ENCODE data around the gene TMEM126B. TPM values are rescaled to one million over a fixed set of nuclear protein-coding genes. Genes with fewer than 3 reads are reported as not detected.

The TMEM126B gene
- total RNA-seq, 4 donors from 2014 or later: 29.9 to 48.3 (median 42.6) TPM

DNA sequence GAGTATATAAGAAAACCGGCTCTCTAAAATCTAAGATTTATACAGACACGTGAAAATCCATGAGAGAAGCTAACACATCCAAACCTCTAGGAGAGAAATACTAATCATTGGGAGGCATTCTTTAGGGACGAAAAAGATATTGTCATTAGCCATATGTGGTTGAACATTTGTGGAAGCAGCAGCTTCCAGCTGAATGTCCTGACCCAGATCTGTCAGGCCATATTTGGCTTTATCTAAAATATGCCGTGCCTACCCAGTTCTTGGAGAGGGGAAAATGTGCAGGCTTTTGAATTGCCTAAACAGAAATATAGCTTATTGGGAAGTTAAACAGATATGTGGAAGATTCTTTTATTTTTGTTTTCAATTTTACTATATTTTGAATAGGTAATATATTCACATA lies 51.2 kb downstream of the TMEM126B start:
- H3K27me3 ChIP-seq: no peaks in the 10 kb centered on the region
- no peaks in the 10 kb centered on the region for H3K9me3 ChIP-seq
- peaks cover 0 to 14% (median 0%) of the 10 kb centered on the region in 4 donors for H3K4me1 ChIP-seq
- no peak overlapping the region for H3K4me3 ChIP-seq
- 64 to 67% methylated on average over 4 of the region's 4 CpGs for WGBS, 2 donors (ENCODE audit: low coverage in 1 of 2)
- in situ Hi-C loops (cut with MboI; ENCODE audit: low pct_ligation_motif_present in 1 of 4, low pct_unique_long_range_greater_than_20kb in 1 of 4, low sequenced_read_pairs in 3 of 4): no loop called here
- H3K27ac ChIP-seq: no peak overlapping the region
- DNase-seq: no peak
- intact Hi-C loops (cut with DNase I; ENCODE audit: low total_unique reads): no loop called here
- TF ChIP-seq POLR2A (IDR thresholded peaks at IDR 0.05): no peak
- no peak for TF ChIP-seq EP300 (IDR thresholded peaks at IDR 0.05; ENCODE audit: low read depth)
- TF ChIP-seq, protein P1, sequence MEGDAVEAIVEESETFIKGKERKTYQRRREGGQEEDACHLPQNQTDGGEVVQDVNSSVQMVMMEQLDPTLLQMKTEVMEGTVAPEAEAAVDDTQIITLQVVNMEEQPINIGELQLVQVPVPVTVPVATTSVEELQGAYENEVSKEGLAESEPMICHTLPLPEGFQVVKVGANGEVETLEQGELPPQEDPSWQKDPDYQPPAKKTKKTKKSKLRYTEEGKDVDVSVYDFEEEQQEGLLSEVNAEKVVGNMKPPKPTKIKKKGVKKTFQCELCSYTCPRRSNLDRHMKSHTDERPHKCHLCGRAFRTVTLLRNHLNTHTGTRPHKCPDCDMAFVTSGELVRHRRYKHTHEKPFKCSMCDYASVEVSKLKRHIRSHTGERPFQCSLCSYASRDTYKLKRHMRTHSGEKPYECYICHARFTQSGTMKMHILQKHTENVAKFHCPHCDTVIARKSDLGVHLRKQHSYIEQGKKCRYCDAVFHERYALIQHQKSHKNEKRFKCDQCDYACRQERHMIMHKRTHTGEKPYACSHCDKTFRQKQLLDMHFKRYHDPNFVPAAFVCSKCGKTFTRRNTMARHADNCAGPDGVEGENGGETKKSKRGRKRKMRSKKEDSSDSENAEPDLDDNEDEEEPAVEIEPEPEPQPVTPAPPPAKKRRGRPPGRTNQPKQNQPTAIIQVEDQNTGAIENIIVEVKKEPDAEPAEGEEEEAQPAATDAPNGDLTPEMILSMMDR (IDR thresholded peaks at IDR 0.05): no peak
- TF ChIP-seq POLR2AphosphoS5 (IDR thresholded peaks at IDR 0.05): no peak
- H3K36me3 ChIP-seq: no peaks in the 10 kb centered on the region

DNA sequence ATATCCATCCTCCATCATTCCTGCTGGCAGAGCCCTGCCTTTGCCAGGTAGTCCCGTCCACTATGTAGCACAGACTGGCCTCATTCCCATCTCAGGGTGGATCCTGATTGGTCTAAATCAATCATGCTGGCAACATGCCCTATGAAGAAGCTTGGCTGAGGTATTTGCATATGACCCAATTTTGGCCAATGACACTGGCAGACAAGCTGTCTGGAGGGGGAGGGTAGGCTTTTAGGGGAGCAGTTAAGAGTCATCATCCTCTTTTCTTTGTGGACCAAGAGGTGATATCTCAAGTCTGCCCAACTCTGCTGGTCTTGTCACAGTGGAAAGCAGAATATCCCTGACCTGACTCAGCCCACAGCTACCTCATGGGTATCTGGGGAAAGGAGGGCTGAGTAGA lies 52.5 kb downstream of the TMEM126B start:
- Histone ChIP-seq H3K4me3 (no peak overlapping the region), H3K9me3 (no peaks in the 10 kb centered on the region), H3K36me3 (no peaks in the 10 kb centered on the region), H3K27me3 (no peaks in the 10 kb centered on the region), H3K4me1 (peaks cover 3 to 23% (median 6%) of the 10 kb centered on the region in 4 donors), H3K27ac (no peak overlapping the region)
- intact Hi-C loops (cut with DNase I; ENCODE audit: low total_unique reads) (no loop called here), in situ Hi-C loops (cut with MboI; ENCODE audit: low pct_ligation_motif_present in 1 of 4, low pct_unique_long_range_greater_than_20kb in 1 of 4, low sequenced_read_pairs in 3 of 4) (no loop called here)
- 79% methylated on average over 1 of the region's 1 CpG; no CpG with 5 or more reads in 1 of the 2 donors for WGBS, 2 donors (ENCODE audit: low coverage in 1 of 2)
- DNase-seq: no peak
- no peak for TF ChIP-seq POLR2AphosphoS5 (IDR thresholded peaks at IDR 0.05)
- TF ChIP-seq, protein P1 (IDR thresholded peaks at IDR 0.05): no peak
- no peak for TF ChIP-seq POLR2A (IDR thresholded peaks at IDR 0.05)
- no peak for TF ChIP-seq EP300 (IDR thresholded peaks at IDR 0.05; ENCODE audit: low read depth)

DNA sequence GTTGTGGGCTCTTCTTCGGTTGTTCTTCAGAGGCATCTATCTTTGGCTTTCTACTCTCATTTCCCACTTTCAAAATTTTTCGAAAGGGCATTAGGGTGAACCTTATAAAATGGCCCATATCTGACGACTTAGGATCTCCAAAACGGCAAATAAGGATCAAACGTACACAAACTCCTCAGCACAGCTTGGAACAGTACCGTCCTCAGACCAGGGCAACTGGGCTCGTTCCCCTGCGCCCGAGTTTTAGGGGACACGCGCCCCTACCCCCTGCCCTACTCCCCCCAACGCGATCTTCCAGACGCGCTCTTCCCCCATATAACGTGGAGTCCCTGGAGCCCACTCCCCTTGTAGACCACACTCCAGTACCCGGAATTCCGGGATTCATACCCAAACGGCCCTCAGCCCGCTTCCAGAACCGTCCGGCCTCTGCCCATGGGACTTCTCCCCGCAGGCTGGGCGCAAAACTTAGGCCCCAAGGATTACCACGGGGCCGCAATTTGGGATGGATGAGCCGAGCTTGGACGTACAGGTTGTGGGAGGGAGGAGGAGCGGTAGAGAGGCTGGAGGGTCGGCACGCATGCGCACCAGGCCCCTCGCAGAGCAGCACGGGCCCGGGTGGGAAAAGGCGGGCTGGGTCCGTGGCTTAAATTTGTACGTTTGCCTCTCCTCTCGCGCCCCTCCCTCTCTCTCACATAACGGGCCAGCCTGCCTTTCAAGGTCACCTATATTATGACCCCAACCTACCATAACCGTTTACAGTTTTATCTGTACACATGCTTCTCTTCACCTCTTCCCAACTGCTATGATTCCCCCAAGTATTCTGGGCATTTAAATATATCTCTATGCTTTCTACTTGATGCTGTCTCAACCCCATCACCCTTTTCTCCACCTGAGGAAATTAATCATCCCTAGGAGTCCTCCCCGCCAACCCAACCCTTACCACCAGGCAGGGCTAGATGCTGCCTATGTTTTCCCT lies 54.2 kb downstream of the TMEM126B start:
- no peaks in the 10 kb centered on the region for H3K36me3 ChIP-seq
- peak overlapping the region; percentile 29 to 57 (median 33) for H3K4me3 ChIP-seq
- TF ChIP-seq EP300 (IDR thresholded peaks at IDR 0.05; ENCODE audit: low read depth) (no peak), POLR2AphosphoS5 (IDR thresholded peaks at IDR 0.05) (peak in 1 of 3 donors; percentile 60), POLR2A (IDR thresholded peaks at IDR 0.05) (peak; percentile 27)
- TF ChIP-seq, protein P1 (IDR thresholded peaks at IDR 0.05): no peak
- H3K27ac ChIP-seq: peak overlapping the region; percentile 11 to 41 (median 24)
- WGBS, 2 donors (ENCODE audit: low coverage in 1 of 2): 17 to 61% methylated on average over 20 to 43 of the region's 43 CpGs
- peaks cover 3 to 29% (median 6%) of the 10 kb centered on the region in 4 donors for H3K4me1 ChIP-seq
- no peaks in the 10 kb centered on the region for H3K9me3 ChIP-seq
- intact Hi-C loops (cut with DNase I; ENCODE audit: low total_unique reads) (no loop called here), in situ Hi-C loops (cut with MboI; ENCODE audit: low pct_ligation_motif_present in 1 of 4, low pct_unique_long_range_greater_than_20kb in 1 of 4, low sequenced_read_pairs in 3 of 4) (no loop called here)
- H3K27me3 ChIP-seq: no peaks in the 10 kb centered on the region
- DNase-seq: peak; percentile 55

DNA sequence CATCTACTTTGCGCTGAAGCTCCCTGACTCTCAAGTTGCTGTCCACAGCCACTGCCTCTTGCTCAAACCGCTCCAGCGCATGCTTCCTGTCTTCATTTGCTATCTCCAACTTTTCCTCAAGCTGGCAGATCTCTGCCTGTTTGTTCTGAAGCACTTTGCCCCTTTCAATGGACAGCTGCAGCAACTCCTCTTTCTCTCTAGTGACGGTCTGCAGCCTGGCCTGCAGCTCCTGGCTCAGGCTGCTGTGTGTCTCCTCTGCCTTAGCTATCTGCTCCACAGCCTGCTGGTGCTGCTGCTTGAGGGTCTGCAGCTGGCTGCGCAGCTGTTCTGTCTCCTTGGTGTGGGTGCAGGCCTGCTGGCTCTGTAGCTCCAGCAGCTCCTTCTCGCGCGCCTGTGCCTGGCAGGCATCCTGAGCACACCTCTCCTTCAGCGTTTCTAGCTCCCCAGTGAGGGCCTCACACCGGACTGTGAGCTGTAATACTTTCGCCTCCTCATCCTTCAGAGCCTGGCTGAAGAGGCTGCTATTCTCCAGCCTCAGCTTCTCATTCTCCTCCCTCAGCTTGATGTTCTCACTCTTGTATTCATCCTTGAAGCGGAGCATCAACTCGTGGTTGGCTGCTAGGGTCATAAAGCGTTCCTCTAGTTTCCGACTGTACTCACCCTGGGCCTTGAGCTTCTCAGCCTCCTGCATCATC lies 56.9 kb downstream of the TMEM126B start:
- TF ChIP-seq POLR2AphosphoS5 (IDR thresholded peaks at IDR 0.05): no peak
- TF ChIP-seq EP300 (IDR thresholded peaks at IDR 0.05; ENCODE audit: low read depth): no peak
- no peak for TF ChIP-seq POLR2A (IDR thresholded peaks at IDR 0.05)
- TF ChIP-seq, protein P1 (IDR thresholded peaks at IDR 0.05): no peak
- no peaks in the 10 kb centered on the region for H3K9me3 ChIP-seq
- H3K4me3 ChIP-seq: peak overlapping the region in 3 of 4 donors; percentile 15 to 39 (median 18)
- intact Hi-C loops (cut with DNase I; ENCODE audit: low total_unique reads): no loop called here
- in situ Hi-C loops (cut with MboI; ENCODE audit: low pct_ligation_motif_present in 1 of 4, low pct_unique_long_range_greater_than_20kb in 1 of 4, low sequenced_read_pairs in 3 of 4): no loop called here
- 63 to 75% methylated on average over 3 to 15 of the region's 15 CpGs for WGBS, 2 donors (ENCODE audit: low coverage in 1 of 2)
- peaks cover 3 to 29% (median 6%) of the 10 kb centered on the region in 4 donors for H3K4me1 ChIP-seq
- no peaks in the 10 kb centered on the region for H3K27me3 ChIP-seq
- H3K27ac ChIP-seq: peak overlapping the region; percentile 75 to 86 (median 82)
- peaks cover 0 to 2% (median 0%) of the 10 kb centered on the region in 4 donors for H3K36me3 ChIP-seq
- DNase-seq: no peak

All from transverse colon (tissue), 4 donors.